Breast epithelium (tissue), 4 donors: Measurements from ENCODE around the gene HSPG2. TPM values are rescaled to one million over a fixed set of nuclear protein-coding genes. Genes with fewer than 3 reads are reported as not detected.

Experiments
- DNase-seq, 2 donors: peaks; one replicate each; pipeline ENCODE4 v3.0.0-alpha.2; 2019; ENCODE audit warnings: low spot score in 2 of 2
- H3K27ac ChIP-seq, 2 donors: fragments of 200-600 bp; sonication (generic) in 1 of 2; one replicate each; pipeline ENCODE4 v1.5.1; 2016 to 2019; ENCODE audit warnings: mild to moderate bottlenecking in 1 of 2
- H3K27me3 ChIP-seq, 2 donors: fragments of 200-600 bp; sonication (generic) in 1 of 2; one replicate each; pipeline versions ENCODE4 v1.5.1 to v1.6.0; 2017 to 2019; ENCODE audit warnings: control low read depth in 1 of 2, mild to moderate bottlenecking in 1 of 2
- H3K36me3 ChIP-seq: fragments of 200-600 bp; one replicate; pipeline ENCODE4 v1.5.1; 2019
- H3K4me1 ChIP-seq, 2 donors: fragments of 200-600 bp; sonication (generic); one replicate each; pipeline ENCODE4 v1.5.1; 2016 to 2019; ENCODE audit warnings: control low read depth in 1 of 2
- H3K4me3 ChIP-seq, 3 donors: fragments of 200-600 bp; sonication (generic); 1 replicate in 2 of 3; 2 replicates in 1 of 3; pipeline ENCODE4 v1.5.1; 2016 to 2019; ENCODE audit warnings: mild to moderate bottlenecking in 3 of 3, moderate library complexity in 2 of 3
- H3K9me3 ChIP-seq, 2 donors: fragments of 200-600 bp; sonication (generic) in 1 of 2; one replicate each; pipeline ENCODE4 v1.5.1; 2016 to 2019; ENCODE audit warnings: control low read depth in 1 of 2
- POLR2A ChIP-seq: fragments of 450-650 bp; IDR thresholded peaks from one replicate; pipeline ENCODE4 v1.6.1; 2016; ENCODE audit warnings: antibody characterized with exemption, mild to moderate bottlenecking, moderate library complexity
- POLR2AphosphoS5 ChIP-seq, 3 donors: sonication (generic); formaldehyde crosslinking; IDR thresholded peaks; one replicate each; pipeline ENCODE4 v1.6.1; 2017; ENCODE audit warnings: antibody characterized with exemption in 3 of 3
- intact Hi-C: fragments of 100-400 bp; cut with DNase I; formaldehyde crosslinking; loops from one replicate; pipeline ENCODE4 v1.15.1; 2023; ENCODE audit warnings: low total_unique reads
- total RNA-seq, 3 donors: library from RNA; depleted of rRNA; stranded (reverse); fragments of >200 nt; gene quantifications; one replicate each; pipeline ENCODE4 v1.1.0, GENCODE V29; 2016
- TF ChIP-seq, protein P1 (sequence below), 3 donors: fragments of 450-650 bp; IDR thresholded peaks; one replicate each; pipeline ENCODE4 v1.5.1; 2016 to 2017; ENCODE audit warnings: antibody characterized with exemption in 3 of 3, mild to moderate bottlenecking in 3 of 3, moderate library complexity in 3 of 3

The HSPG2 gene
- total RNA-seq, 3 donors from 2014 or later = 48.3 to 219 (median 95.0) TPM

DNA sequence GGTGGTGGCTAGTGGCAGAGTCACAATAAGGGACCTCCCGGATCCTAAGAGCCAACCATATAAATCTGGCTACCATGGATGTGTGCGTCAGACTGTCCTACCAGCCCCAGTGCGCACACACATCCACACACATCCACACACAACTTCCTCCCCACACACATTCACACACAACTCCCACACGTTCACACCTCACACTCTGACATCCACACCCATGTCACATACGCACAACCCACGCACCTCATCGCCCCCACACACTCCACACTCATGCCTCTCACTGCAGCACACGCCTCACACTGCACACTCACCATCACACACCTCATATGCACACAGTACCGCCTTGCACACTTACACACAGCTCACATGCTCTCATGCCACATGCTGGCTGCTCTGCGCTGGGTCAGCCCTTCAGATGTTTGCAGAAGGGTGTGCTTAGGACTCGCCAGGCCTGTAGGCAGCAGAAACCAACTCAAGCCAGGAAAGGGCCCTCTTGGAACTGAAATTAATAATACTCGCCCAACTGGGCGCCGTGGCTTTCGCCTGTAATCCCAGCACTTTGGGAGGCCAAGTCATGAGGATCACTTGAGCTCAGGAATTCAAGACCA is 122.0 kb downstream of the HSPG2 start:
- DNase-seq = no peak
- no peaks in the 10 kb centered on the region for H3K4me1 ChIP-seq
- H3K4me3 ChIP-seq = peak overlapping the region in 1 of 3 donors; percentile 69
- intact Hi-C loops = no loop called here
- TF ChIP-seq POLR2A = no peak
- TF ChIP-seq POLR2AphosphoS5 (IDR thresholded peaks at IDR 0.05) = no peak
- TF ChIP-seq, protein P1, sequence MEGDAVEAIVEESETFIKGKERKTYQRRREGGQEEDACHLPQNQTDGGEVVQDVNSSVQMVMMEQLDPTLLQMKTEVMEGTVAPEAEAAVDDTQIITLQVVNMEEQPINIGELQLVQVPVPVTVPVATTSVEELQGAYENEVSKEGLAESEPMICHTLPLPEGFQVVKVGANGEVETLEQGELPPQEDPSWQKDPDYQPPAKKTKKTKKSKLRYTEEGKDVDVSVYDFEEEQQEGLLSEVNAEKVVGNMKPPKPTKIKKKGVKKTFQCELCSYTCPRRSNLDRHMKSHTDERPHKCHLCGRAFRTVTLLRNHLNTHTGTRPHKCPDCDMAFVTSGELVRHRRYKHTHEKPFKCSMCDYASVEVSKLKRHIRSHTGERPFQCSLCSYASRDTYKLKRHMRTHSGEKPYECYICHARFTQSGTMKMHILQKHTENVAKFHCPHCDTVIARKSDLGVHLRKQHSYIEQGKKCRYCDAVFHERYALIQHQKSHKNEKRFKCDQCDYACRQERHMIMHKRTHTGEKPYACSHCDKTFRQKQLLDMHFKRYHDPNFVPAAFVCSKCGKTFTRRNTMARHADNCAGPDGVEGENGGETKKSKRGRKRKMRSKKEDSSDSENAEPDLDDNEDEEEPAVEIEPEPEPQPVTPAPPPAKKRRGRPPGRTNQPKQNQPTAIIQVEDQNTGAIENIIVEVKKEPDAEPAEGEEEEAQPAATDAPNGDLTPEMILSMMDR (IDR thresholded peaks at IDR 0.05) = no peak
- H3K27ac ChIP-seq = no peak overlapping the region
- no peaks in the 10 kb centered on the region for H3K36me3 ChIP-seq
- H3K9me3 ChIP-seq = no peaks in the 10 kb centered on the region
- H3K27me3 ChIP-seq = no peaks in the 10 kb centered on the region

DNA sequence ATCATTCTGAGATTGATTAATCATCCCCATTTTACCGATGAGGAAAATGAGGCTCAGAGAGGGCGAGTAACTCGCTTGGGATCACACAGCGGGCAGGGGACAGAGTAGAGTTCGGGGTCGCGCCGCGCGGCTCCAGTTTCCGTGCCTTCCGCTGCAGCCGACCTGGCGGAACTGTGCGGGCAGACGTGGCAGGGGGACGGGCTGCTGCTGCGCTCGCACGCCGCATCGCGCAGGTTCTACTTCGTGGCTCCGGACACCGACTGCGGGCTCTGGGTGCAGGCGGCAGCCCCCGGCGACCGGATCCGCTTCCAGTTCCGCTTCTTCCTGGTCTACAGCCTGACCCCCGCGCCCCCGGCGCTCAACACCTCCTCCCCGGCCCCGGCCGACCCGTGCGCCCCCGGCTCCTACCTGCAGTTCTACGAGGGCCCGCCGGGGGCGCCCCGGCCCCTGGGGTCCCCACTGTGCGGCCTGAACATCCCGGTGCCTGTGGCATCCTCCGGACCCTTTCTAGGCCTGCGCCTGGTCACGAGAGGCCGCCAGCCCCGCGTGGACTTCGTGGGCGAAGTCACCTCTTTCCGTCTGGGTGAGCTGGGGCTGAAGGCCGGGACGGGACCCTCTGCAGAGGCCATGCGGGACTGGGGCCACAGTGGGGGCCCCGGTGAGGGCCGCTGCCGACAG is 122.7 kb downstream of the HSPG2 start:
- TF ChIP-seq, protein P1 (IDR thresholded peaks at IDR 0.05) = peak in 2 of 3 donors; percentile 24 to 39
- TF ChIP-seq POLR2AphosphoS5 (IDR thresholded peaks at IDR 0.05) = no peak
- Histone ChIP-seq H3K9me3 (no peaks in the 10 kb centered on the region), H3K36me3 (no peaks in the 10 kb centered on the region), H3K4me3 (peak overlapping the region; percentile 24 to 69 (median 46)), H3K27me3 (no peaks in the 10 kb centered on the region), H3K27ac (no peak overlapping the region), H3K4me1 (no peaks in the 10 kb centered on the region)
- DNase-seq = no peak
- intact Hi-C loops = no loop called here

DNA sequence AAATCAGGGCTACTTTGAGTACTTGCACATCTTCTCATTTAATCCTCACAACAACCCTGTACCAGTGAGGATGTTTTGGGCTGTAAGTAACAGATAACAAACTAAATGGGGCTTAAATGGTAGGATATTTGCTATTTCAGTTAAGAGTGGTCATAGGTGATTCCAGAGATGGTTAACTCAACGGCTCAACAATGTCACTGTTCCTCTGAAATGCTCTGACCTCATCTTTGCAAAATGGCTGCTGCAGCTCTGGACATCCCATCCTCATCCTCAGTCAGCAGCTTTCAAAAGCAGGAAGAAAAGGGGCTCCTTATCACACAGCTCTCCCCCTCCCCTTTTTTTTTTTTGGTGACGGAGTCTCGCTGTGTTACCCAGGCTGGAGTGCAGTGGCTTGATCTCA is 123.6 kb downstream of the HSPG2 start:
- intact Hi-C loops = no loop called here
- H3K4me1 ChIP-seq = no peaks in the 10 kb centered on the region
- DNase-seq = no peak
- no peaks in the 10 kb centered on the region for H3K27me3 ChIP-seq
- no peak overlapping the region for H3K4me3 ChIP-seq
- H3K27ac ChIP-seq = no peak overlapping the region
- TF ChIP-seq, protein P1 (IDR thresholded peaks at IDR 0.05) = no peak
- TF ChIP-seq POLR2A = no peak
- no peaks in the 10 kb centered on the region for H3K36me3 ChIP-seq
- no peaks in the 10 kb centered on the region for H3K9me3 ChIP-seq

DNA sequence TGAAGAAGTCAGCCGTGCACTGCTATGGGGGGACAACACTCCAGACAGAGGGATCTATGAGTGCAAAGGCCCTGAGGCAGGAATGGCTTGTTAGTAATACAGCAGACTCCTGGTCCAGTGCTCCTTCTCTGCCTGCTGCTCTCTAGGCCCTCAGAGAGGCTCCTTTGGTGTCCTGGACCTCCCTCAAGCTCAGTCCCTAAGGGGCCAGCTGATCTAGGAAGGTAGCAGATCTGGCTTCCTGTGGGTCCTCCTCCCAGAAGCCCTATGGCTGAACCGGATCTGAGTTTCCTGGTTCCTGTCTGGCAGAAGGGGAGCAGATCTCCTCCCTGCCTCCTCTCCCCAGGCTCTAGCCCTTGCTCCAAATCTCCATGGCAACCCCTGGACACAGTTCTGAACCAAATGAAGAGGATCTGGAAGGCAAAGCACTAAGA is 125.2 kb downstream of the HSPG2 start, which contains the start of gene LDLRAD2:
Gene LDLRAD2 (plus strand): TSS at position 391 of the 431 bp plus-strand sequence. CDS start 187 bp downstream, outside the sequence.
- Histone ChIP-seq H3K4me1 (no peaks in the 10 kb centered on the region), H3K4me3 (no peak within 1 kb of the TSS), H3K27ac (no peak within 1 kb of the TSS), H3K27me3 (no peaks in the 10 kb centered on the region), H3K9me3 (no peaks in the 10 kb centered on the region), H3K36me3 (no peaks in the 10 kb centered on the region)
- TF ChIP-seq POLR2AphosphoS5 (IDR thresholded peaks at IDR 0.05) (no peak), POLR2A (no peak)
- TF ChIP-seq, protein P1 (IDR thresholded peaks at IDR 0.05) = no peak
- intact Hi-C loops = no loop called here
- DNase-seq = no peak

DNA sequence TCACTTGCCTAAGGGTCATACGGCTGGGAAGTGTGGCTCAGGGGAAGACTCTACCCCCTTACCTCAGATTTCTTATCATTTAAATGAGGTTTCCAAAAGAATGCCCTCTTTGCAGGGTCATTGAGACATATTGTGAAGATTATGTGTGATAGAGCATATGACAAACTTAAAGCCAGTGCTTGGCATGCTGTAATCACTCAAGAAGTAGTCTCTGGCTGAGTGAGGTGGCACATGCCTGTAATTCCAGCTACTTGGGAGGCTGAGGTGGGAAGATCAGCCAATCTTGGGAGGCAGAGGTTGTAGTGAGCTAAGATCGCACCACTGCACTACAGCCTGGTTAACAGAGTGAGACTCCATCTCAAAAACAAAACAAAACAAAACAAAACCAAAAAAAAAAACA is 132.6 kb downstream of the HSPG2 start:
- TF ChIP-seq POLR2A (no peak), POLR2AphosphoS5 (IDR thresholded peaks at IDR 0.05) (no peak)
- TF ChIP-seq, protein P1 (IDR thresholded peaks at IDR 0.05) = no peak
- intact Hi-C loops = loop anchor here (5.0 kb wide), 1 partner anchor 1387 kb away; no protein-coding TSS in a partner anchor
- Histone ChIP-seq H3K27ac (no peak overlapping the region), H3K27me3 (no peaks in the 10 kb centered on the region), H3K4me1 (no peaks in the 10 kb centered on the region), H3K36me3 (no peaks in the 10 kb centered on the region), H3K9me3 (no peaks in the 10 kb centered on the region), H3K4me3 (no peak overlapping the region)
- DNase-seq = no peak
